GM12878 (cell line): ENCODE measurements around the gene SUGCT. TPM values are rescaled to one million over a fixed set of nuclear protein-coding genes. Genes with fewer than 3 reads are reported as not detected.

ENCODE experiments used
- ATAC-seq: fragments of 200-7000 bp; cut with Tn5 transposase; 3 replicates; pipeline ENCODE4 v1.9.1; 2020; ENCODE audit warnings: mild to moderate bottlenecking, moderate library complexity
- BruUV-seq: library from RNA; stranded (reverse); fragments of 400-500 nt; replicated peaks from 2 replicates; lab custom pipeline; 2021; lab: Mats Ljungman, UMichigan
- CTCF ChIA-PET: fragments of 300-600 bp; sonication (Branson Sonifier 250); formaldehyde crosslinking; extraction: SDS; loops from one replicate; lab custom pipeline; 2021; ENCODE audit warnings: inconsistent platforms; lab: Yijun Ruan, JAX
- POLR2A ChIA-PET: fragments of 350-600 bp; formaldehyde crosslinking; extraction: SDS; loops from one replicate; lab custom pipeline; 2021; ENCODE audit warnings: inconsistent platforms; lab: Charles Lee
- RAD21 ChIA-PET: fragments of 300-600 bp; sonication (Branson Sonifier 250); formaldehyde crosslinking; loops from one replicate; lab custom pipeline; 2023; ENCODE audit warnings: antibody characterized with exemption; ENCODE audit not compliant: unreplicated experiment; lab: Charles Lee
- SMC1A ChIA-PET: fragments of 300-600 bp; sonication (Branson Sonifier 250); formaldehyde crosslinking; loops from one replicate; lab custom pipeline; 2023; ENCODE audit not compliant: unreplicated experiment, uncharacterized antibody; lab: Charles Lee
- DNase-seq: peaks from one replicate; pipeline ENCODE4 v3.0.0-alpha.2; 2011; ENCODE audit warnings: low read depth, low spot score
- FAIRE-seq: peaks from 3 replicates; lab custom pipeline; 2011; peaks lifted over from hg19 to GRCh38; lab: Jason Lieb, UNC
- H2AFZ ChIP-seq: 2 replicates; pipeline ENCODE4 v1.6.0; 2011; ENCODE audit warnings: low read depth, low read length, control low read depth; ENCODE audit not compliant: control insufficient read depth
- H3K27ac ChIP-seq: 2 replicates; pipeline ENCODE4 v1.5.1; 2011; ENCODE audit warnings: control low read depth; ENCODE audit not compliant: control insufficient read depth, insufficient read depth
- H3K27me3 ChIP-seq, 2 experiments: replicated peaks in 1 of 2; 2 replicates each; pipeline versions ENCODE4 v1.6.0 to v1.6.1; 2011; ENCODE audit warnings: low read length in 1 of 2; ENCODE audit not compliant: control insufficient read depth in 2 of 2, insufficient read depth in 2 of 2
- H3K36me3 ChIP-seq, 2 experiments: 2 replicates each; pipeline ENCODE4 v1.5.1; 2011; ENCODE audit warnings: low read length in 1 of 2; ENCODE audit not compliant: control insufficient read depth in 2 of 2, insufficient read depth in 2 of 2
- H3K4me1 ChIP-seq: 2 replicates; pipeline ENCODE4 v1.6.1; 2011; ENCODE audit warnings: mild to moderate bottlenecking, low read length, moderate library complexity, mixed read lengths; ENCODE audit not compliant: control insufficient read depth, insufficient read depth
- H3K4me2 ChIP-seq: 2 replicates; pipeline ENCODE4 v1.6.0; 2011; ENCODE audit warnings: control low read depth; ENCODE audit not compliant: control insufficient read depth, insufficient read depth
- H3K4me3 ChIP-seq: fragments of 200-600 bp; sonication (generic); 2 replicates; pipeline ENCODE4 v1.5.1; 2016
- H3K79me2 ChIP-seq: 2 replicates; pipeline ENCODE4 v1.6.0; 2011; ENCODE audit warnings: low read length; ENCODE audit not compliant: control insufficient read depth, insufficient read depth
- H3K9ac ChIP-seq: 2 replicates; pipeline ENCODE4 v1.8.0; 2011; ENCODE audit warnings: low read length, control low read depth, mixed read lengths; ENCODE audit not compliant: control insufficient read depth, insufficient read depth
- H3K9me3 ChIP-seq: replicated peaks from 3 replicates; pipeline ENCODE4 v1.5.1; 2011; ENCODE audit warnings: mild to moderate bottlenecking, low read length; ENCODE audit not compliant: control insufficient read depth, insufficient read depth
- H4K20me1 ChIP-seq: 2 replicates; pipeline ENCODE4 v1.6.0; 2011; ENCODE audit not compliant: control insufficient read depth, insufficient read depth
- CBX5 ChIP-seq: sonication (generic); IDR thresholded peaks from 2 replicates; pipeline ENCODE4 v1.6.1; 2016; ENCODE audit warnings: low read depth, moderate library complexity, mild to moderate bottlenecking, inconsistent platforms
- E2F4 ChIP-seq: IDR thresholded peaks from 2 replicates; pipeline ENCODE4 v1.6.1; 2012; ENCODE audit warnings: low read depth, low read length, improper control_type of control experiment
- ESRRA ChIP-seq: IDR thresholded peaks from 2 replicates; pipeline ENCODE4 v1.6.1; 2012; ENCODE audit warnings: mild to moderate bottlenecking, low read length, improper control_type of control experiment
- HDAC2 ChIP-seq: fragments of 200-600 bp; sonication (generic); IDR thresholded peaks from 2 replicates; pipeline ENCODE4 v1.6.1; 2017
- HDGF ChIP-seq: fragments of 450-650 bp; IDR thresholded peaks from 2 replicates; pipeline ENCODE4 v1.6.1; 2016; ENCODE audit warnings: antibody characterized with exemption
- IRF3 ChIP-seq: fragments of 450-650 bp; IDR thresholded peaks from 2 replicates; pipeline ENCODE4 v1.6.1; 2014; ENCODE audit warnings: mild to moderate bottlenecking
- MTA2 ChIP-seq: fragments of 450-650 bp; IDR thresholded peaks from 2 replicates; pipeline ENCODE4 v1.6.1; 2016; ENCODE audit warnings: low read depth, mild to moderate bottlenecking, moderate library complexity
- NBN ChIP-seq: fragments of 450-650 bp; IDR thresholded peaks from 2 replicates; pipeline ENCODE4 v1.6.1; 2016
- NFYB ChIP-seq: IDR thresholded peaks from 2 replicates; pipeline ENCODE4 v1.6.1; 2011; ENCODE audit warnings: low read depth, mild to moderate bottlenecking, low read length, improper control_type of control experiment, moderate library complexity; ENCODE audit not compliant: insufficient read depth
- RB1 ChIP-seq: fragments of 450-650 bp; formaldehyde crosslinking; IDR thresholded peaks from 2 replicates; pipeline ENCODE4 v1.6.1; 2017; ENCODE audit warnings: mild to moderate bottlenecking, borderline replicate concordance
- SIN3A ChIP-seq: IDR thresholded peaks from 2 replicates; pipeline ENCODE4 v1.6.1; 2012; ENCODE audit warnings: low read depth, low read length, improper control_type of control experiment
- SUPT20H ChIP-seq: IDR thresholded peaks from 2 replicates; pipeline ENCODE4 v1.6.1; 2011; ENCODE audit warnings: low read depth, mild to moderate bottlenecking, low read length, moderate library complexity, borderline replicate concordance; ENCODE audit not compliant: control insufficient read depth
- TCF3 ChIP-seq: IDR thresholded peaks from 2 replicates; pipeline ENCODE4 v1.6.1; 2012; ENCODE audit warnings: low read depth, mild to moderate bottlenecking, low read length, borderline replicate concordance; ENCODE audit not compliant: insufficient read depth
- USF2 ChIP-seq: IDR thresholded peaks from 2 replicates; pipeline ENCODE4 v1.6.1; 2011; ENCODE audit warnings: low read depth, low read length, improper control_type of control experiment, borderline replicate concordance
- WGBS: methylation state at CpG from one replicate; pipeline ENCODE4 v1.1.6; 2016; ENCODE audit warnings: low lambda C conversion rate; ENCODE audit not compliant: insufficient replicate concordance, insufficient coverage; ENCODE audit errors: missing lambda C conversion rate; 5-methylcytosine and 5-hydroxymethylcytosine counted together
- in situ Hi-C: fragments of 300-500 bp; cut with MboI; formaldehyde crosslinking; loops from 9 replicates; pipeline ENCODE4 v1.14.3; 2018; ENCODE audit warnings: mixed read lengths
- intact Hi-C: fragments of 100-400 bp; cut with micrococcal nuclease; formaldehyde crosslinking; loops from one replicate; pipeline ENCODE4 v1.14.2; 2022; ENCODE audit not compliant: unreplicated experiment
- polyA plus RNA-seq, 11 experiments: library from polyadenylated mRNA; depleted of rRNA in 4 of 11; unstranded in 6 of 11; stranded (reverse) in 5 of 11; fragments of >200 nt; fragmentation: Nextera tagmentation in 4 of 11; fragmentation: Illumina TruSeq in 1 of 11; extraction: Ambion mirVana in 4 of 11; extraction: Trizol in 1 of 11; gene quantifications; 1 replicate in 1 of 11; 2 replicates in 10 of 11; pipeline versions ENCODE4 v1.2.1 to v1.2.3, GENCODE V29; 2011 to 2016; ENCODE audit warnings: inconsistent platforms in 2 of 11, missing spikeins in 2 of 11, low read depth in 1 of 11
- total RNA-seq, 4 experiments: library from RNA; depleted of rRNA in 3 of 4; stranded (reverse); fragments of >200 nt in 3 of 4; fragmentation: Illumina TruSeq in 1 of 4; extraction: Trizol in 1 of 4; gene quantifications; 2 replicates each; pipeline versions ENCODE4 v1.2.1 to v1.2.3, GENCODE V29; 2013 to 2021

The SUGCT gene
- total and polyA plus RNA-seq, 10 of the 15 experiments (the other 5 are each of a cell fraction or from before 2014, with no cell fraction given) = 0.08 to 1.2 (median 0.67) TPM; not detected in 1

DNA sequence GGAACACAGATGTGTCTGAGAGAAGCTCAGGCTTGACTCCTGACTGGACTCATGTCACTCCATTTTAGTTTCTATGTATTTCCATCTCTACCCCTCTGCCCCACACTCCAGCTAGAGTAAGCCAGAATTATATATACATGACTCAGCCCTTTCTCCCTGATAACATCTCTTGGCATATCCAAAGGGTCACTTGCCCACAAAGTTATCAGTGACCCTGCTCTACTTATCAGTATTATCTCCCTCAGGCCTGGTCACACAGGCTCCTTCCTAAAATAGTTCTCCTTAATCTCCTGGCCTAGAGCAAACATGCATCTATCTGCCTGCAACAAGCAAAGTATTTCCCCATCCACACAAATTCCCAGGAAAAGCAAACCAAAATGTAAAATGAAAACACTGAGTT lies 598.3 kb downstream of the SUGCT start (continued):
- TF ChIP-seq IRF3 = no peak

DNA sequence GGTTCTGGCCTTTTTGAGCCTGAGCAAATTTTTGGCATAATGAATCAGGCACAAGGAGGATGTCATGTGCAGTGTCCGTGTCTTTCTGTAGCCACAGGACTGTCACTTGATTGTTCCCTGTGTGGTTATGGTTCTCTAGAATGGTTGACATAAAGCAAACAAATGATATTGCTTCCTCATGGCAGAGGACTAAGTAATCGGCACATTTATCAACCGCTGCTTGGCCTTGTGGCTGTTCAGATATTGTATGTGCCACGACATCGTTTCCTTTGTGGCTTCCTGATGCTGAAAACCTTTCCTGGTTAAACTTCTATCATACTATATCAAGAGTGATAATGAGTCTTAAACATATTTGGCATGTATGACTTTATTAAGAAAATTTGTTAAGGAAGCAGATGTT lies 598.8 kb downstream of the SUGCT start:
- no peaks in the 10 kb centered on the region for H3K79me2 ChIP-seq
- RAD21 ChIA-PET = no interaction called here
- no peaks in the 10 kb centered on the region for H3K9me3 ChIP-seq
- no peaks in the 10 kb centered on the region for H3K36me3 ChIP-seq
- no TSS peak for BruUV-seq
- no peak for FAIRE-seq
- no peaks in the 10 kb centered on the region for H3K27me3 ChIP-seq
- in situ Hi-C loops = no loop called here
- DNase-seq = no peak
- CTCF ChIA-PET = no interaction called here
- no peak overlapping the region for H3K9ac ChIP-seq
- POLR2A ChIA-PET = no interaction called here
- no peaks in the 10 kb centered on the region for H4K20me1 ChIP-seq
- no peak for TF ChIP-seq SIN3A
- no peak for TF ChIP-seq NBN
- TF ChIP-seq ESRRA = no peak
- TF ChIP-seq HDAC2 = no peak
- TF ChIP-seq USF2 = no peak
- TF ChIP-seq TCF3 = no peak
- TF ChIP-seq NFYB = no peak
- no peak for TF ChIP-seq CBX5
- no peak for TF ChIP-seq HDGF
- TF ChIP-seq RB1 = no peak
- TF ChIP-seq E2F4 = no peak
- no peak for TF ChIP-seq SUPT20H
- TF ChIP-seq MTA2 = no peak
- H2AFZ ChIP-seq = no peak overlapping the region
- H3K4me2 ChIP-seq = no peak overlapping the region
- no peaks in the 10 kb centered on the region for H3K4me1 ChIP-seq
- intact Hi-C loops = no loop called here
- ATAC-seq = no peak; the same call in 2 of the 3 replicates
- no peak overlapping the region for H3K27ac ChIP-seq
- SMC1A ChIA-PET = no interaction called here
- H3K4me3 ChIP-seq = no peak overlapping the region
- 41% methylated on average over 5 of the region's 5 CpGs for WGBS
